Measurements from ENCODE around the gene RBMS2. TPM values are rescaled to one million over a fixed set of nuclear protein-coding genes. Genes with fewer than 3 reads are reported as not detected.

The RBMS2 gene
- total and polyA plus RNA-seq, 2 experiments from 2014 or later: 15.2 to 18.8 TPM

DNA sequence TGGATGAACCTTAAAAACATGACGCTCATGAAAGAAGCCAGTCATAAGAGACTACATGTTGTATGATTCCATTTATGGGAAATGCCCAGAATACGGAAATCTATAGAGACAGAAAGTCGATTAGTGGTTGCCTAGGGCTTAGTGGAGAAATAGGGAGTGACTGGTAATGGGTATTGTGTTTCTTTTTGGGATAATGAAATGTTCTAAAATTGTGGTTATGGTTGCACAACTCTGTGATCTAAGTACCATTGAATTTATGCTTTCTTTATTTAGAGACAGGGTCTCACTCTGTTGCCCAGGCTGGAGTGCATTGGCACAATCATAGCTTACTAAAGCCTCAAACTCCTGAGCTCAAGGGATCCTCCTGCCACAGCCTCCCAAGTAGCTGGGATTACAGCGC, 8.0 kb downstream of the RBMS2 start:
- Histone ChIP-seq H3K27ac (no peak overlapping the region), H2AFZ (no peak overlapping the region)
- WGBS (ENCODE audit: low lambda C conversion rate, missing lambda C conversion rate): 94% methylated on average over 4 of the region's 4 CpGs

GRCh38 chr12:56530390-56531055, 8.9 kb downstream of the RBMS2 start:
- H2AFZ ChIP-seq: no peak overlapping the region
- peaks cover 82% of the 10 kb centered on the region for H3K79me2 ChIP-seq
- H3K4me3 ChIP-seq: no peak overlapping the region
- H3K27ac ChIP-seq: no peak overlapping the region
- no peak for DNase-seq (ENCODE audit: low spot score)
- peaks cover 13% of the 10 kb centered on the region for H3K4me1 ChIP-seq (ENCODE audit: insufficient read depth)
- no peaks in the 10 kb centered on the region for H3K9me3 ChIP-seq (ENCODE audit: low read depth)
- no peaks in the 10 kb centered on the region for H4K20me1 ChIP-seq (ENCODE audit: insufficient read depth, poor library complexity, severe bottlenecking)
- no peaks in the 10 kb centered on the region for H3K36me3 ChIP-seq (replicated peaks; ENCODE audit: insufficient read depth, low read depth)
- no peak for TF ChIP-seq EZH2phosphoT487 (IDR thresholded peaks at IDR 0.05; ENCODE audit: low read depth, severe bottlenecking, unreplicated experiment)
- no peak for TF ChIP-seq EZH2 (IDR thresholded peaks at IDR 0.05; ENCODE audit: borderline replicate concordance)
- TF ChIP-seq, protein P1, sequence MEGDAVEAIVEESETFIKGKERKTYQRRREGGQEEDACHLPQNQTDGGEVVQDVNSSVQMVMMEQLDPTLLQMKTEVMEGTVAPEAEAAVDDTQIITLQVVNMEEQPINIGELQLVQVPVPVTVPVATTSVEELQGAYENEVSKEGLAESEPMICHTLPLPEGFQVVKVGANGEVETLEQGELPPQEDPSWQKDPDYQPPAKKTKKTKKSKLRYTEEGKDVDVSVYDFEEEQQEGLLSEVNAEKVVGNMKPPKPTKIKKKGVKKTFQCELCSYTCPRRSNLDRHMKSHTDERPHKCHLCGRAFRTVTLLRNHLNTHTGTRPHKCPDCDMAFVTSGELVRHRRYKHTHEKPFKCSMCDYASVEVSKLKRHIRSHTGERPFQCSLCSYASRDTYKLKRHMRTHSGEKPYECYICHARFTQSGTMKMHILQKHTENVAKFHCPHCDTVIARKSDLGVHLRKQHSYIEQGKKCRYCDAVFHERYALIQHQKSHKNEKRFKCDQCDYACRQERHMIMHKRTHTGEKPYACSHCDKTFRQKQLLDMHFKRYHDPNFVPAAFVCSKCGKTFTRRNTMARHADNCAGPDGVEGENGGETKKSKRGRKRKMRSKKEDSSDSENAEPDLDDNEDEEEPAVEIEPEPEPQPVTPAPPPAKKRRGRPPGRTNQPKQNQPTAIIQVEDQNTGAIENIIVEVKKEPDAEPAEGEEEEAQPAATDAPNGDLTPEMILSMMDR (IDR thresholded peaks at IDR 0.05; ENCODE audit: poor library complexity): no peak
- no peaks in the 10 kb centered on the region for H3K27me3 ChIP-seq
- WGBS (ENCODE audit: low lambda C conversion rate, missing lambda C conversion rate): 78% methylated on average over 7 of the region's 7 CpGs
- H3K9me2 ChIP-seq (replicated peaks; ENCODE audit: insufficient read depth): no peaks in the 10 kb centered on the region
- H3K4me2 ChIP-seq: no peak overlapping the region

More for the DNA sequence above, 8.0 kb downstream of the RBMS2 start:
- Histone ChIP-seq H3K4me3 (no peak overlapping the region), H3K9me3 (ENCODE audit: low read depth) (no peaks in the 10 kb centered on the region), H4K20me1 (ENCODE audit: insufficient read depth, poor library complexity, severe bottlenecking) (no peaks in the 10 kb centered on the region), H3K36me3 (replicated peaks; ENCODE audit: insufficient read depth, low read depth) (no peaks in the 10 kb centered on the region), H3K79me2 (peaks cover 87% of the 10 kb centered on the region), H3K4me2 (no peak overlapping the region), H3K4me1 (ENCODE audit: insufficient read depth) (peaks cover 13% of the 10 kb centered on the region), H3K27me3 (no peaks in the 10 kb centered on the region), H3K9me2 (replicated peaks; ENCODE audit: insufficient read depth) (no peaks in the 10 kb centered on the region)
- TF ChIP-seq, protein P1 (IDR thresholded peaks at IDR 0.05; ENCODE audit: poor library complexity): no peak
- no peak for TF ChIP-seq EZH2 (IDR thresholded peaks at IDR 0.05; ENCODE audit: borderline replicate concordance)
- no peak for TF ChIP-seq EZH2phosphoT487 (IDR thresholded peaks at IDR 0.05; ENCODE audit: low read depth, severe bottlenecking, unreplicated experiment)
- no peak for DNase-seq (ENCODE audit: low spot score)

GRCh38 chr12:56537546-56537945, 15.9 kb downstream of the RBMS2 start:
- Histone ChIP-seq H4K20me1 (ENCODE audit: insufficient read depth, poor library complexity, severe bottlenecking) (peaks cover 5% of the 10 kb centered on the region), H3K4me2 (no peak overlapping the region), H3K27me3 (no peaks in the 10 kb centered on the region), H3K36me3 (replicated peaks; ENCODE audit: insufficient read depth, low read depth) (no peaks in the 10 kb centered on the region), H3K79me2 (peaks cover 56% of the 10 kb centered on the region), H3K9me3 (ENCODE audit: low read depth) (no peaks in the 10 kb centered on the region), H3K4me1 (ENCODE audit: insufficient read depth) (no peaks in the 10 kb centered on the region), H3K4me3 (no peak overlapping the region), H3K9me2 (replicated peaks; ENCODE audit: insufficient read depth) (no peaks in the 10 kb centered on the region), H3K27ac (no peak overlapping the region), H2AFZ (no peak overlapping the region)
- TF ChIP-seq EZH2phosphoT487 (IDR thresholded peaks at IDR 0.05; ENCODE audit: low read depth, severe bottlenecking, unreplicated experiment) (no peak), EZH2 (IDR thresholded peaks at IDR 0.05; ENCODE audit: borderline replicate concordance) (no peak)
- TF ChIP-seq, protein P1 (IDR thresholded peaks at IDR 0.05; ENCODE audit: poor library complexity): no peak
- DNase-seq (ENCODE audit: low spot score): no peak

Data from hepatocyte (in vitro differentiated cells).